Measurements from ENCODE around the gene DOCK6. TPM values are rescaled to one million over a fixed set of nuclear protein-coding genes. Genes with fewer than 3 reads are reported as not detected.

DOCK6 gene
- total and polyA plus RNA-seq, 7 experiments from 2014 or later, result 0.73 to 5.2 (median 1.5) TPM; not detected in 4

- Mint-ChIP-seq H3K27me3 (no peaks in the 10 kb centered on the region), H3K4me1 (peaks cover 7 to 30% (median 15%) of the 10 kb centered on the region in 7 donors), H3K9me3 (peaks cover 0 to 3% (median 0%) of the 10 kb centered on the region in 11 donors), H3K27ac (peak overlapping the region in 4 of 9 donors; percentile 0 to 70 (median 36)), H3K36me3 (peaks cover 0 to 5% (median 0%) of the 10 kb centered on the region in 5 donors), H3K4me3 (peak overlapping the region; percentile 56 to 94 (median 83))
- Histone ChIP-seq H3K27me3 (ENCODE audit: control insufficient read depth in 2 of 2, insufficient read depth in 2 of 2, low read length in 2 of 2) (no peaks in the 10 kb centered on the region), H3K36me3 (ENCODE audit: control insufficient read depth in 2 of 3, insufficient read depth in 3 of 3, low read length in 3 of 3) (no peaks in the 10 kb centered on the region), H3K27ac (ENCODE audit: low read depth, low read length) (no peak overlapping the region), H3K4me3 (ENCODE audit: low read length) (no peak overlapping the region), H3K9me3 (ENCODE audit: control insufficient read depth in 2 of 3, low read length in 3 of 3) (no peaks in the 10 kb centered on the region), H3K4me1 (ENCODE audit: control insufficient read depth in 2 of 2, insufficient read depth in 2 of 2, low read length in 2 of 2) (peaks cover 6 to 15% of the 10 kb centered on the region in 2 donors)
- ATAC-seq (no peak), DNase-seq (no peak)
- POLR2A ChIA-PET, result no interaction called here
- CTCF ChIA-PET, result interaction anchor here (0.7 kb wide), 1 partner anchor 16 kb away, joined by 3 read pairs; no protein-coding TSS in a partner anchor
- intact Hi-C loops (cut with micrococcal nuclease), result loop anchor here (1.0 to 5.0 kb wide), 6 partner anchors 192 to 587 kb away; partner anchors contain the start of genes CCDC159 (in 1 of the 2), CDKN2D (in 1 of the 2), ELAVL3 (in 1 of the 2) and KRI1 (in 1 of the 2)
Measured at GRCh38 chr19:11154683-11155047, 107.7 kb downstream of the DOCK6 start.

GRCh38 chr19:11152318-11153062 lies 109.8 kb downstream of the DOCK6 start:
- POLR2A ChIA-PET, result no interaction called here
- no peaks in the 10 kb centered on the region for H3K36me3 ChIP-seq (ENCODE audit: control insufficient read depth in 2 of 3, insufficient read depth in 3 of 3, low read length in 3 of 3)
- ATAC-seq (no peak), DNase-seq (no peak)
- H3K4me1 ChIP-seq (ENCODE audit: control insufficient read depth in 2 of 2, insufficient read depth in 2 of 2, low read length in 2 of 2), result peaks cover 6 to 15% of the 10 kb centered on the region in 2 donors
- peaks cover 0 to 12% (median 0%) of the 10 kb centered on the region in 5 donors for H3K36me3 Mint-ChIP-seq
- CTCF ChIA-PET, result interaction anchor here (0.6 kb wide), 1 partner anchor 132 kb away, joined by 5 read pairs; no protein-coding TSS in a partner anchor
- H3K9me3 Mint-ChIP-seq, result no peaks in the 10 kb centered on the region
- H3K27ac Mint-ChIP-seq, result no peak overlapping the region
- H3K27me3 ChIP-seq (ENCODE audit: control insufficient read depth in 2 of 2, insufficient read depth in 2 of 2, low read length in 2 of 2), result no peaks in the 10 kb centered on the region
- H3K9me3 ChIP-seq (ENCODE audit: control insufficient read depth in 2 of 3, low read length in 3 of 3), result no peaks in the 10 kb centered on the region
- H3K27ac ChIP-seq (ENCODE audit: low read depth, low read length), result no peak overlapping the region
- no peaks in the 10 kb centered on the region for H3K27me3 Mint-ChIP-seq
- peak overlapping the region in 1 of 10 donors; percentile 2 for H3K4me3 Mint-ChIP-seq
- H3K4me3 ChIP-seq (ENCODE audit: low read length), result no peak overlapping the region
- peaks cover 7 to 30% (median 15%) of the 10 kb centered on the region in 7 donors for H3K4me1 Mint-ChIP-seq
- intact Hi-C loops (cut with micrococcal nuclease), result no loop called here

- Mint-ChIP-seq H3K27ac (no peak overlapping the region), H3K36me3 (peaks cover 0 to 17% (median 0%) of the 10 kb centered on the region in 5 donors), H3K4me3 (no peak overlapping the region), H3K27me3 (no peaks in the 10 kb centered on the region), H3K4me1 (peaks cover 7 to 27% (median 15%) of the 10 kb centered on the region in 7 donors), H3K9me3 (no peaks in the 10 kb centered on the region)
- CTCF ChIA-PET, result interaction anchor here (0.6 kb wide), 1 partner anchor 111 kb away, joined by 4 read pairs; no protein-coding TSS in a partner anchor
- Histone ChIP-seq H3K27me3 (ENCODE audit: control insufficient read depth in 2 of 2, insufficient read depth in 2 of 2, low read length in 2 of 2) (no peaks in the 10 kb centered on the region), H3K4me3 (ENCODE audit: low read length) (no peak overlapping the region), H3K27ac (ENCODE audit: low read depth, low read length) (no peak overlapping the region), H3K36me3 (ENCODE audit: control insufficient read depth in 2 of 3, insufficient read depth in 3 of 3, low read length in 3 of 3) (no peaks in the 10 kb centered on the region), H3K4me1 (ENCODE audit: control insufficient read depth in 2 of 2, insufficient read depth in 2 of 2, low read length in 2 of 2) (peaks cover 6 to 13% of the 10 kb centered on the region in 2 donors), H3K9me3 (ENCODE audit: control insufficient read depth in 2 of 3, low read length in 3 of 3) (no peaks in the 10 kb centered on the region)
- POLR2A ChIA-PET, result no interaction called here
- ATAC-seq (no peak), DNase-seq (no peak)
- intact Hi-C loops (cut with micrococcal nuclease), result no loop called here
Measured at GRCh38 chr19:11151181-11151580, 111.1 kb downstream of the DOCK6 start.

Other genes with a start within 250 kb of the DOCK6 start
- gene LDLR, start 173.1 kb downstream of the DOCK6 start, total RNA-seq, result 10 to 100 TPM; 29.1 to 90.3 (median 39.0) TPM
- gene LDLR, start 173.1 kb downstream of the DOCK6 start, polyA plus RNA-seq, result 1 to 10 TPM; 5.5 to 7.0 TPM
- 10 to 100 TPM in 1 of 5 experiments, 1 to 10 TPM in 2, under 1 TPM in 2; 0.56 to 45.4 (median 1.9) TPM for gene SPC24, start 106.7 kb downstream of the DOCK6 start, total RNA-seq
- under 1 TPM in 1 of 2 donors, not detected in 1; 0.33 TPM for gene SPC24, start 106.7 kb downstream of the DOCK6 start, polyA plus RNA-seq
- gene KANK2, start 65.0 kb downstream of the DOCK6 start, total RNA-seq, result 1 to 10 TPM in 1 of 5 experiments, under 1 TPM in 4; 0.32 to 2.9 (median 0.53) TPM
- gene KANK2, start 65.0 kb downstream of the DOCK6 start, polyA plus RNA-seq, result not detected
- not detected for gene ANGPTL8, start 22.9 kb downstream of the DOCK6 start, total RNA-seq
- gene ANGPTL8, start 22.9 kb downstream of the DOCK6 start, polyA plus RNA-seq, result not detected
- not detected for gene TSPAN16, start 33.6 kb upstream of the DOCK6 start, total RNA-seq
- not detected for gene TSPAN16, start 33.6 kb upstream of the DOCK6 start, polyA plus RNA-seq
- 10 to 100 TPM in 2 of 5 experiments, 1 to 10 TPM in 3; 7.4 to 38.2 (median 8.8) TPM for gene RAB3D, start 77.1 kb upstream of the DOCK6 start, total RNA-seq
- gene RAB3D, start 77.1 kb upstream of the DOCK6 start, polyA plus RNA-seq, result 1 to 10 TPM; 1.4 to 2.3 TPM
- gene TMEM205, start 83.7 kb upstream of the DOCK6 start, total RNA-seq, result 10 to 100 TPM; 19.5 to 36.7 (median 29.5) TPM
- 10 to 100 TPM; 66.7 to 81.0 TPM for gene TMEM205, start 83.7 kb upstream of the DOCK6 start, polyA plus RNA-seq
- gene CCDC159, start 84.0 kb upstream of the DOCK6 start, total RNA-seq, result 10 to 100 TPM; 17.6 to 87.4 (median 84.3) TPM
- 10 to 100 TPM in 1 of 2 donors, 1 to 10 TPM in 1; 10.0 to 19.6 TPM for gene CCDC159, start 84.0 kb upstream of the DOCK6 start, polyA plus RNA-seq
- gene PLPPR2, start 92.9 kb upstream of the DOCK6 start, total RNA-seq, result 10 to 100 TPM in 4 of 5 experiments, 1 to 10 TPM in 1; 2.6 to 31.0 (median 13.7) TPM
- 1 to 10 TPM in 1 of 2 donors, under 1 TPM in 1; 0.92 to 1.0 TPM for gene PLPPR2, start 92.9 kb upstream of the DOCK6 start, polyA plus RNA-seq
- gene SWSAP1, start 112.1 kb upstream of the DOCK6 start, total RNA-seq, result 1 to 10 TPM; 3.4 to 4.2 (median 4.0) TPM
- 1 to 10 TPM; 5.9 to 7.3 TPM for gene SWSAP1, start 112.1 kb upstream of the DOCK6 start, polyA plus RNA-seq
- 1 to 10 TPM; 5.1 to 9.5 (median 8.4) TPM for gene EPOR, start 121.8 kb upstream of the DOCK6 start, total RNA-seq
- gene EPOR, start 121.8 kb upstream of the DOCK6 start, polyA plus RNA-seq, result 10 to 100 TPM in 1 of 2 donors, 1 to 10 TPM in 1; 5.9 to 14.8 TPM
- gene RGL3, start 156.8 kb upstream of the DOCK6 start, total RNA-seq, result not detected
- gene RGL3, start 156.8 kb upstream of the DOCK6 start, polyA plus RNA-seq, result not detected
- gene ODAD3, start 172.6 kb upstream of the DOCK6 start, total RNA-seq, result not detected
- not detected for gene ODAD3, start 172.6 kb upstream of the DOCK6 start, polyA plus RNA-seq
- 100 to 1,000 TPM; 254 to 332 (median 288) TPM for gene PRKCSH, start 173.1 kb upstream of the DOCK6 start, total RNA-seq
- 10 to 100 TPM; 30.6 to 53.9 TPM for gene PRKCSH, start 173.1 kb upstream of the DOCK6 start, polyA plus RNA-seq
- under 1 TPM in 1 of 5 experiments, not detected in 4; 0.19 TPM for gene ELAVL3, start 218.5 kb upstream of the DOCK6 start, total RNA-seq
- gene ELAVL3, start 218.5 kb upstream of the DOCK6 start, polyA plus RNA-seq, result not detected
- 10 to 100 TPM; 10.0 to 23.9 (median 22.0) TPM for gene ZNF653, start 243.3 kb upstream of the DOCK6 start, total RNA-seq
- 1 to 10 TPM; 1.7 to 4.6 TPM for gene ZNF653, start 243.3 kb upstream of the DOCK6 start, polyA plus RNA-seq

All from naive thymus-derived CD4-positive, alpha-beta T cell (primary cell).